HG03520 (cell line): ENCODE data around the gene SMIM13.
"Not testable (repeated sequence)": the region's sequence is repeated elsewhere in the genome, so short reads cannot be mapped to it uniquely, and the experiment has no call there.

ENCODE experiments used
- ATAC-seq: cut with Tn5 transposase; IDR thresholded peaks from one replicate; pipeline ENCODE4 v1.9.1; 2021; ENCODE audit warnings: mild to moderate bottlenecking, moderate library complexity; ENCODE audit not compliant: unreplicated experiment

The SMIM13 gene

GRCh38 chr6:11083491-11083890 is 10.1 kb upstream of the SMIM13 start:
- ATAC-seq, result no peak

- ATAC-seq, result no peak
Observed at GRCh38 chr6:11083956-11084355, 9.7 kb upstream of the SMIM13 start.

- ATAC-seq, result no peak
Observed at GRCh38 chr6:11085758-11086435, 7.7 kb upstream of the SMIM13 start.

GRCh38 chr6:11087141-11087812 is 6.4 kb upstream of the SMIM13 start:
- ATAC-seq, result not testable (repeated sequence)

GRCh38 chr6:11089695-11090094 is 3.9 kb upstream of the SMIM13 start:
- no peak for ATAC-seq

- ATAC-seq, result not testable (repeated sequence)
Observed at GRCh38 chr6:11091141-11091540, 2.5 kb upstream of the SMIM13 start.

GRCh38 chr6:11092668-11093375 is 812 bp upstream of the SMIM13 start:
- ATAC-seq, result peak; percentile 26

- peak; percentile 20 for ATAC-seq
Observed at GRCh38 chr6:11093376-11093625, 333 bp upstream of the SMIM13 start.

GRCh38 chr6:11094411-11094851 is 797 bp downstream of the SMIM13 start:
- ATAC-seq, result peak; percentile 31

- ATAC-seq, result no peak
Observed at GRCh38 chr6:11094941-11095340, 1.3 kb downstream of the SMIM13 start.

GRCh38 chr6:11096109-11096508 is 2.5 kb downstream of the SMIM13 start:
- no peak for ATAC-seq

- ATAC-seq, result no peak
Observed at GRCh38 chr6:11097476-11097875, 3.8 kb downstream of the SMIM13 start.

GRCh38 chr6:11098004-11098403 is 4.4 kb downstream of the SMIM13 start:
- ATAC-seq, result no peak

GRCh38 chr6:11101417-11101816 is 7.8 kb downstream of the SMIM13 start:
- ATAC-seq, result no peak

GRCh38 chr6:11103065-11103464 is 9.4 kb downstream of the SMIM13 start:
- ATAC-seq, result no peak

GRCh38 chr6:11108726-11109125 is 15.1 kb downstream of the SMIM13 start:
- ATAC-seq, result no peak

- ATAC-seq, result no peak
Observed at GRCh38 chr6:11110921-11111768, 17.5 kb downstream of the SMIM13 start, which contains the start of gene ERVFRD-1. TSS of gene ERVFRD-1 (minus strand) at chr6:11111725. CDS start at chr6:11105310, 6,415 bp downstream.

- ATAC-seq, result no peak
Observed at GRCh38 chr6:11111769-11112437, 18.3 kb downstream of the SMIM13 start.

GRCh38 chr6:11113038-11113437 is 19.4 kb downstream of the SMIM13 start:
- no peak for ATAC-seq

GRCh38 chr6:11115808-11116536 is 22.3 kb downstream of the SMIM13 start:
- ATAC-seq, result not testable (repeated sequence)
